HG03045 (cell line): ENCODE results near the gene MAN2A2.
A peak's percentile ranks its signal among the peaks of the same experiment; 100 is the strongest.
"Not testable (repeated sequence)": the region's sequence is repeated elsewhere in the genome, so short reads cannot be mapped to it uniquely, and the experiment has no call there.

Experiments
- ATAC-seq: cut with Tn5 transposase; IDR thresholded peaks from one replicate; pipeline ENCODE4 v1.9.1; 2021; ENCODE audit warnings: mild to moderate bottlenecking, moderate library complexity; ENCODE audit not compliant: unreplicated experiment

Gene MAN2A2

DNA sequence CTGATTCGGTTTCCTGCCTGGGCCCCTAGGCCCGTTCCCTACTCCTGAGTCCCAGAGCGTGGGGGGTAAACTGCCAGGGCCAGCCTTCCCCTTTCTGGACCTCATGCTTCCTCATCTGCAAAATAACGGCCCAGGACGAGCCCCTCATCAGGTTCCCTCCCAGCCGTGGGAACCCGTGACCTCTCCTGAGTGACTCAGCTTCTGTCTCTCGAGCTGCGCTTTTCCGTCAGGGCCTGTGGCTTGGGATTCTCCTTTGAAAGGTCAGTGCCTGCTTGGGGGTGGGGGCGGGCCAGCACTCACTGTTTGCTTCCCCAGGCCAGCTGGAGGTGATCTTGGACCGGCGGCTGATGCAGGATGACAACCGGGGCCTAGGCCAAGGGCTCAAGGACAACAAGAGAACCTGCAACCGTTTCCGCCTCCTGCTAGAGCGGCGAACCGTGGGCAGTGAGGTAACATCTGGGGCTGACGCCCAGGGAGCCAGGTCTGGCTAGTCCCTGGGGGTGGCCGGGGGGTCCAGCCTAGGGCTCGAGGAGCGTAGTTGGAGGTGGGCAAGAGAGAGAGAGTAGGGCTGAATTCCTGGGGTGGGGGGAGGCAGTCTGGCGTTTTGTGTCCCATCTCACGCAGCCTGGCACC is 12.8 kb downstream of the MAN2A2 start:
- no peak for ATAC-seq

DNA sequence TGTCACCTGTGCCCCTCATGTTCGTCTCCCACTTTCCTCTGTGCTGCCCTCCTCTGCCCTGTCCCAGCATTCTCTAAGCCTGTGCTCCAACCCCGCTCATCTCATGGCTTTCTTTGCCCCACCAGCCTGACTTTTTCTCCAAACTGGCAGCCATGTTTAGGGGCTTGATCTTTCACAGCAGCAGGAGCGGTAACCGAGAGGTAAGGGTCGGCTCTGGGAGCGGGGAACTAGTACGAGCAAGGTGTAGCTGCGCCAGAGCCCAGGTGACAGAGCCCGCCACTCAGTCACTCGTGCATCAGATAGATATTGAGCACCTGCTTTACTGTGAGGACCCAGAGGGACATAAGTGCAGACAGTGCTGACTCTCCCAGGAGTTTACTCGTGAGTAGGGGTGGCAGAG is 13.4 kb downstream of the MAN2A2 start:
- no peak for ATAC-seq

DNA sequence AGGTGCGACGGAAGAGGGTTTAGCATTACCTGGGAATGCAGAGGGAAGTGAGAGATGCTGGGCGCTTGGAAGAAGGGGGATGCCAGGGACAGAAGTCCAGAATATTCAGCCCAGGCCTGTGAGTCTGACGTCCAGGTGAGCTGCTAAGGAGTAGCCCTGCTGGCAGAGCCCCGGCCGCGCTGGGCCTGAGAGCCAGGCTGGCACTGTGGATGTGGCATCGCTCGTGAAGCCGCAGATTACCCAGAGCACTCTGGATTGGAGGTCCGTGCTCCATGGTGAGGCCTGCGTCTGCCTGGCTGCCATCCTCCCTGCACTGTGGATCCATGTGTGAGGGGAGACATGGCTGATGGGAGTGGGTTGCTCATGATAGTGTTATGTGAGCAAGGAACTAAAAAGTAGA is 14.5 kb downstream of the MAN2A2 start:
- no peak for ATAC-seq

DNA sequence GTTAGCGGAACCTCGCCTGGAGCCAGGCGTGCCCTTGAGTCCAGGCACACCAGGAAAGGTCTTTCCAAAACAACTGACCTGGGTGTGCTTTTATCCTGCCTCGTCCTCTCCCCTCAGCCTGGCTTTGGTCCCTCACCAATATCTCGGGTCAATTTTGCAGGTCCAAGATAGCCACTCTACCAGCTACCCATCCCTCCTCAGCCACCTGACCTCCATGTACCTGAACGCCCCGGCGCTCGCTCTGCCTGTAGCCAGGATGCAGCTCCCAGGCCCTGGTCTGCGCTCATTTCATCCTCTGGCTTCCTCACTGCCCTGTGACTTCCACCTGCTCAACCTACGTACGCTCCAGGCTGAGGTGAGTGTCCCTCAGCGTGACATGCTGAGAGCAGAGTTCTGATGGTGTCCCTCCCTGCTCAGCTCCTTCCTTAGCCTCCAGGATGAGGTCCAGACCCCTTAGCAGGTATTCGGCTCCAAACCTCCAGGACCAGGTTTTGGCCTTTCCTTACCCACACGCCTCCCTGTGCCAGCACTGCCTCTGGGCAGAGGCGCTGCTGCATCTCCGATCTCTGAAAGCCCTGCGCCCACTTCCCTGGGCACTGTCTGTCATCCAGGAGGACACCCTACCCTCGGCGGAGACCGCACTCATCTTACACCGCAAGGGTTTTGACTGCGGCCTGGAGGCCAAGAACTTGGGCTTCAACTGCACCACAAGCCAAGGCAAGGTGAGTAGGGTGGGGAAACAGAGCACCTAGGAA is 15.1 kb downstream of the MAN2A2 start:
- ATAC-seq = no peak

DNA sequence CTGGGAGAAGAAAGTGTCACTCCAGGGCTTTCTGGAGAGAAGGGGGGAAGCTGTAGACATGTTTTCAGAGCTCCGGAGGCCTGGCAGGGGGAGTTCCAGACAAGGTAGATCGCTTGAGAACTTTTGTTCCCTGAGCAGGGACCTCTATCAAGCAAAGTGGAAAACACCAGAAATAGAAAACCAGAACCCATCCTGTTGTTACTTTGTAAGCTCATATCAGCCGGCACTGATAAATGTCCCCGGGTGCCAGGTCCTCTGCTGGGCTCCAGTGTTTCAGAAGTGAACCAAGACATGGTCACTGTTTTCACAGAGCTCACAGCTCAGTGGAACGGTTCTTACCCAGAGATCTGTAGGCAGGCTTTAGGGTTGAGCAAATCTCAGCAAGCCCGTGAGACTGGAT is 15.7 kb downstream of the MAN2A2 start:
- ATAC-seq = no peak

DNA sequence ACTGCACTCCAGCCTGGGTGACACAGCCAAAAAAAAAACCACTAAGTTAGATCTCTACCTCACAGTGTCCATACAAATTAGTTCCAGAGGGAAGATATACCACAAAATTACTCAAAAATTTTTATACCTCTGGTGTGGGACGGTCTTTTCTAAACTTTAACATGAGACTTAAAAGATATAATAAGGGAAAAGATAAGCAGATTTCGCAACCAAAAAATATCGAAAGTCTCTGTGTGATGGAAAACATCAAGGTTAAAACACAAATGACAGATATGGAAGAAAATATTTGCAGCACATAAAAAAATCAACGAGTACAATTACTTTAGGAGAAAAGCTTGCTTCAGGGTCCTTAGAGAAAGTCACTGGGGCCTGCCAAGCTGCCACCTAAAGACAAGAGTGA is 18.8 kb downstream of the MAN2A2 start:
- ATAC-seq = no peak

DNA sequence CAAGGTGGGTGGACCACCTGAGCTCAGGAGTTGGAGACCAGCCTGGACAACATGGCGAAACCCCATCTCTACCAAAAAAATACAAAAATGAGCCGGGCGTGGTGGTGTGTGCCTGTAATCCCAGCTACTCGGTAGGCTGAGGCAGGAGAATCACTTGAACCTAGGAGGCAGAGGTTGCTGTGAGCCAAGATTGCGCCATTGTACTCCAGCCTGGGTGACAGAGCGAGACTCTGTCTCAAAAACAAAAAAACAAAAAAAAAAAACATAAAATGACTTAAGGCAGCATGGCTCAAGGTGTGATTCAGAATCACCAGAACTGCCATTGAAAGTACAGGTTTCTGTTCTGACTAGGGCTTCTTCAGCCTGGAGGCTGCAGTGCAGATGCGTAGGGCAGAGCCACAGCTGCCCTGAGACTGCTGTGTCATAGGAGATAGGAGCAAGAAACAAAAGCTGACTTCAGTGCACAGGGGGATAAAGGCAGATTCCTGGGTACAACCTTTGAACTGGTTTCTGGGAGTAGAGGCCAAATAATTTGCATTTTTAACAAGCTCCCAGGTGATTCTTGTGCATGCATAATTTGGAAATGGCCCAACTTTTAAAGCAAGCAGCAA is 19.7 kb downstream of the MAN2A2 start:
- ATAC-seq = peak; percentile 78

DNA sequence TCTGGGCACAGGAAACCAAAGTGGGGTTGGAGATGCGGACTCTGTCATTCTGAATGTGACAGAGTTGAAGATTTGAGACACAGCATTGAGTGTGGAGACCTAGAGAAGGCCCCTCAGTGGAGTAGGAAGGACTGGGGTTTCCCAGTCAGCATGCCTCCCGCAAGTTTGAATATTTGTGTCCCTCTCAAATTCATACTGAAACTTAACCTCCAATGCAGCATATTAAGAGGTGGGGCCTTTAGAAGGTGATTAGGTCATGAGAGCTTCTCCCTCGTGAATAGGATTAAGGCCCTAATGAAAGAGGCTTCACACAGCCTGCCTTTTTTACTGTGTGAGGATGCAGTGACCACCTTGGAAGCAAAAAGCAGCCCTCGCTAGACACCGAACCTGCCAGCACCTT is 21.3 kb downstream of the MAN2A2 start:
- peak; percentile 52 for ATAC-seq

DNA sequence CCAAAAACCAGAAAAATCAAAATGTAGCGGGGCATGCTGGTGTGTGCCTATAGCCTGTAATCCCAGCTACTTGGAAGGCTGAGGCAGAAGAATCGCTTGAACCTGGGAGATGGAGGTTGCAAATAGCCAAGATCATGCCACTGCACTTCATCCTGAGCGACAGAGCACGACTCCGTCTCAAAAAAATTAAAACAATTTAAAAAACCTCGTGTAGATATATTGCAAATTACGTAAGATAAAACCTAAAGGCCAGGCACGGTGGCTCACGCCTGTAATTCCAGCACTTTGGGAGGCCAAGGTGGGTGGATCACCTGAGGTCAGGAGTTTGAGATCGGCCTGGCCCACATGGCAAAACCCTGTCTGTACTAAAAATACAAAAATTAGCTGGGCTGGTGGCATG is 23.7 kb downstream of the MAN2A2 start:
- not testable (repeated sequence) for ATAC-seq

DNA sequence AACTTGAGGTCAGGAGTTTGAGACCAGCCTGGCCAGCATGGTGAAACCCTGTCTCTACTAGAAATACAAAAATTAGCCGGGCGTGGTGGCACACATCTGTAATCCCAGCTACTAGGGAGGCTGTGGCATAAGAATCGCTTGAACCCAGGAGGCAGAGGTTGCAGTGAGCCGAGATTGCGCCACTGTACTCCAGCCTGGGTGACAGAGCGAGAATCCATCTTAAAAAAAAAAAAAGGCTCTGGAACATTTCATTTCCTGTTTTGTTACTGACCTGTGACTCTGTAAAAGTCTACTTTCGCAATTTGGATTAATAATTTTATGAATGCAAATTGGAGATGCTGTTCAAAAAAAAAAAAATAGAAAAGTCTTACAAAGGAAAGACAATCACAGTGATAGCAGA is 25.0 kb downstream of the MAN2A2 start:
- not testable (repeated sequence) for ATAC-seq

DNA sequence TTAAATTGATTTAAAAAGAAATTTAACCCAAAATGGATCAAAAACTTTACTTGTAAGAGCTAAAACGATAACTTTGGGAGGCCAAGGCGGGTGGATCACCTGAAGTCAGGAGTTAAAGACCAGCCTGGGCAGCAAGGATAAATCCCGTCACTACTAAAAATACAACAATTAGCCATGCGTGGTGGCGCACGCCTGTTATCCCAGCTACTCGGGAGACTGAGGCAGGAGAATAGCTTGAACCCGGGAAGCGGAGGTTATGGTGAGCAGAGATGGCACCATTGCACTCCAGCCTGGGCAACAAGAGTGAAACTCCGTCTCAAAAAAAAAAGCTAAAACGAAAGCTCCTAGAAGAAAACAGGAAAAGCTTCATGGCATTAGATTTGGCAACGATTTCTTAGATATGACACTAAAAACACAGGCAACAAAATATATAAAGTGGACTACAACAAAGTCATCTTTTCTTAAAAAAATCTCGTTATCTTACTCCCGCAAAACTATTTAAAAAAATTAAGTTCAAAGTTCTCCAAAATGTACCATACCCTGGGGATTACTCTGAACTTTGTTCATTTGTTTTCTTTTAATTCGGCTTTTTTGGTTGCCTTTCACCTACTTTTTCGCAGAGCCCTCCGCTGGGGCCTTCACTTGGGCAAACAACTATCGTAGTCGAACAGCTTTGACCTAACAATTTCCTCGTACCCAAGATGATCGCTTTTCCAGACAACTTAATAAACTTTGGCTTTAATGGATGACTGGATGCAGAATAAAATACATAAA is 26.3 kb downstream of the MAN2A2 start:
- no peak for ATAC-seq

DNA sequence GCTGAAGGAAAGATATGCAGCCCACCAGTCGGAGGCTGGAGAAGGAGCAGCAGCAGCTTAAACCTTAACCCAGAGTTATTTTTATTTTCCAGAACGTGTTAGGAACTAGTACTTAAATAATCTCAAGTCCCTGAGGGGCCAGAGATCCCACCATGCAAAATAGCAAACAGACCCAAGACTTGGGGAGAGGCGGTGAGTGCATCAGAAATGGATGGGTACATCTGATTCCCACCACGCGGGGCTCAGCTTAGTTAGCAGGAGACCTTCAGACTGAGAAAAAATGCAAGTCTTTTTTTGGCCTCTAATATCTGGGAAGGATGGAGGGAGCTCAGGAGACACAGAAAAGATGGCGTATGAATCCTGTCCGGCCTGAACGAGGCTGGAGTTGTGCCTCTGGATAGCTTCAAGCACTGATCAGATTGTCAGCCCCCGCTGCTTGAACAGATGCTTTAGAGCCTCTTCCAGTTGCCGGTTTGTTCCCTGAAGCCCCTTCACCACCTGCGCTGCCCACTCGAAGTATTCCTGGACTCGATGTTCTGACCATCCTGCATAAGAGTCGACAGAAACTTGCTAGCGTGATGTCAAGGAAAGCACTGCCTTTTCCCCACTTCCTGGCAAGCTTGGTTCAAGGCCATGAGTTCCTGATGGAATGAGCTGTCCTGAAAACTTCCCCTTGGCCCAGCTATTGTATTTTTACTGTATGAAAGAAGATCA is 27.9 kb downstream of the MAN2A2 start:
- no peak for ATAC-seq

DNA sequence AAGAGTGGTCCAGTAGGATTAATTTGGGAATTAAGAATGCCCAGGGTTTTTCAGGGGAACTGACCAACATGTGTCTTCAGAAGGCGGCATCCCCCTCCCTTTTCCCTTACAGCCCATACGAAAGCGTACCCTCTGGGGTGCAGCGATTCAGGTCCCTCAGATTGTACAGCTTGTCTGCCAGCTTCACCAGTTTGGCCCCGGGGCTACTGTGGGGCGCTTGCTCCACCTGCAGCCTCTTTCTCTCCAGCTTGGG is 28.4 kb downstream of the MAN2A2 start:
- ATAC-seq = no peak

DNA sequence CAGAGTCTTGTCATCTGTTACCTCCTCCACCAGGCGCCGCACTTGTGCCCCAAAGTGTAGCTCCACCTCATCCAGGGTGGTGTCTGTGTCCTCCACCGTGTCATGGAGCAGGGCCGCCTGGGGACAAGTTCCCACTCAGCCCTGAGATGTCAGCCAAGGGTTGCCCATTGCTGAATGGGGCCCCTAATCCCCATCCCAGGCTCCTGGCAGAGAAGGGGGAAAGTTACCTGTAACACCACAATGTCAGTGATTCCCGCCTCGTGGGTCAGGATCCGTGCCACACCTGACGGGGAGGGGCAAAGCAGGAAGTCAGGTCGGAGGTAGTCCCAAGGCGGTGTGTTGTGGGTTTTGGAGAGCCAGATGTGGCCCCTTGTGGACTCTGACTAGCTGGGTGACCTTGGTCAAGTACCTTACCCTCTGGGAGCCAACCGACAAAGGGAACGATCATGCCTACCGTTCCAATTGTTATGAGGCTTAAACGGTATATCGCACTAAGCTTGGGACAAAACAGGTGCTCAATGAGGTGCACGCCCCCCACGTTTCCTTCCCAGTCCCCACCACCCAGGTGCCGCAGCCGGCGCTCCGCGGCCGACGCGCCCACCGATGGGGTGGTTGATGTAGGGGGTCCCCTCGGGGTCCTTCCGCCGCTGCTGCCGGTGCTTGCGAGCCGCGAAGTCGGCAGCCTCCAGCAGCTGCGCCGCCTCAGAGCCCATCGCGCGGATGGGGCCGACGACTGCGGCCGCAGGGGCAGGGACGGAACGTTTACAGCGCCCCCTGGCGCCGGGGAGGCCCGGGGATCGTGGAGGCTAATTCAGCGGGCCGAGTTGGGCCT is 28.9 kb downstream of the MAN2A2 start, which contains the start of gene HDDC3:
HDDC3 (minus strand) TSS at position 722 of the 832 bp plus-strand sequence; CDS start at position 713, 9 bp downstream.
- peak; percentile 49 for ATAC-seq

DNA sequence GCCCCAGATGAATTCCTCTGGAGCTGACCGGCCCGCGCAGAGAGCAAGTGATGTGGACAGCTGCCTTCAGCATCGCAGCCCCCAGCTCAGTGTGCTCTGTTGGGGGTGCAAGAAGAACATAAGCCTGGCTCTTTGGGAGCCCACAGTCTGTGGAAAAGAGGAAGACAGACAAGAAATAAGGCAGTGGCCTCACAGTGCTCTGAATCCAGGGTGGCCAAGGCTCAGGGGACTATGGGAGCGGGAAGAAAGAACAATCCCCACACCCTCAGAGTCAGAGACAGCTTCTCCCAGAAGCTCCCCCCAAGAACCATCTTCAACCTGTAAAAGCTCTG is 29.5 kb downstream of the MAN2A2 start:
- ATAC-seq = no peak

DNA sequence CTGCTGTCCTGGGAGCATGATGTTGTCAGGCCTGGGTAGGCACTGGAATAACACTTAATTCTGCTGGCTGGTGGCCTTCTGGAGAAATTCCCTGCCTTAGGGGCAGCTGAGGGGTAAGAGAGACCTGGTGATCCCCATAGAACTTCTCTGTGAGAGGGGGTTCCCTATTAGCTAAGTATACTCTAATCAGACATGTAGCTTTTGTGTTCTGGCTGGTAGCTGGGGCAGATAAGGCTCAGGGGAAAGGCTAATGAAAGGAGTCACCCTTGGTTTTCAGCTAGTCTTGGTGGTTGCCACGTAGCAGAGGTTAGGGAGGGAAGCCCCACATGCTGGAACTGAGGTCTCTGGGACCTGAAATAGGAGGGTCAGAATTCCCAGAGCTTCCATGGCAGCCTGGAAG is 30.2 kb downstream of the MAN2A2 start:
- no peak for ATAC-seq

DNA sequence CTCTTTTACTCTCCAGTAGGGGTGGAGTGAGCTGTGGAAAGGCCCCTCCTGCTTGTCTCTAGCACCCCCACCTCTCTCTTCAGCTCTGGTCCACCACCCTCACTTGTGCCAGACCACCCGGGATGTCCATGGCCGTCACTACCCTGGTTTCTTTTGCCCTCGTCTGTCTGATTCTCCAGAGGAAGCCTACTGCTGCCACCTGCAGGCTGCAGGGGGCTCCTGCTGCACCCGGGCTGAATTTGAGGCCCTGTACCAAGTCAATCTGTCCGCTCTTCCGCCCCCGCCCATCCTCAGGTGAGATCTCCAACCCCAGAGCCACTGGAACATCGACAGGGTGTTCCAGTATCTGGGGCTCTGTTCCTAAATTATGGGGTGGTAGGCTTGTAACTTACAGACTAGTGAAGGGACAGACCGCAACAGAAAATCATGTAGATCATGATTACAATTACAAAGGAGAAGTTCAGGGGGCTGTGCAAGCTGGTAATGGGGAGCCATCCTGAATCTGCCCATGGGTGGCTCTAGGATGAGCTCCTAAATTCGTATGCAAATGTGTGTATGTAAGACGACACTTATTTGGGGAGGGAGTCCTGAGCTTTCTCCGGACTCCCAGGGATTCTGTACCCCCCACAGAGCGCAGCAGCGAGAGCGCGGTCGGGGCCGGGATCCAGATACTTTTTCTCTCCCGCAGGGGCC is 31.3 kb downstream of the MAN2A2 start:
- ATAC-seq = peak; percentile 27

DNA sequence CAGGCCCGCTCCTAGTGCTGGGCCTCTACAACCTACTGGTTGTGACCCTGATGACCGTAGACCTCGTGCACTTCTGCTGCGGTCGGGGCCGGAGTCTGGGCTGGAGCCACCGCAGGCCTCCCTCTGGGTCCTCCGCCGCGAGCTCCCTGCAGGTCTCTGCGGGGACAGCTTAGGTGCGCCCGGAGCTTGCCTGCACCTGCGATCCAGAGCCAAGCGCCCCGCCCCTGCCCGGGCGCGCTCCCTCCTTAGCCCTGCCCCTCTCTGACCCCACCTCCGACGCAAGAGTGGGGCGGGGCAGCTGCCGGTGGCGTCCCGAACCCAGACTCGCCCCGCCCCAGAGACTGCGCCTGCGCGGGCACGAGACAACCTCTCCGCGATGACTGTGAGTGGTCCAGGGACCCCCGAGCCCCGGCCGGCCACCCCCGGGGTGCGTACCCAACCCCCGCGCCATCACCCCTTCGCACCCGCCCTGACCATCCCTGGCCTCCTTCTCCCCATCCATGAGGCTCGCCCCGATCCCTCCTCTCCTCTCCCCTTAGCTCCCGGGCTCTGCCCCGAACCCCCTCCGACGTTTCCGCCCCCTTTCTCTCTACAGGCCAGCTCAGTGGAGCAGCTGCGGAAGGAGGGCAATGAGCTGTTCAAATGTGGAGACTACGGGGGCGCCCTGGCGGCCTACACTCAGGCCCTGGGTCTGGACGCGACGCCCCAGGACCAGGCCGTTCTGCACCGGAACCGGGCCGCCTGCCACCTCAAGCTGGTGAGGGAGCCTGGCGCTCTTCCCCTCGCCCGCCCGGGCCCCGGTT is 32.0 kb downstream of the MAN2A2 start, which contains the start of gene UNC45A:
UNC45A (plus strand) TSS at position 337 of the 803 bp plus-strand sequence; CDS start at position 377, 40 bp downstream.
- peak; percentile 63 for ATAC-seq

DNA sequence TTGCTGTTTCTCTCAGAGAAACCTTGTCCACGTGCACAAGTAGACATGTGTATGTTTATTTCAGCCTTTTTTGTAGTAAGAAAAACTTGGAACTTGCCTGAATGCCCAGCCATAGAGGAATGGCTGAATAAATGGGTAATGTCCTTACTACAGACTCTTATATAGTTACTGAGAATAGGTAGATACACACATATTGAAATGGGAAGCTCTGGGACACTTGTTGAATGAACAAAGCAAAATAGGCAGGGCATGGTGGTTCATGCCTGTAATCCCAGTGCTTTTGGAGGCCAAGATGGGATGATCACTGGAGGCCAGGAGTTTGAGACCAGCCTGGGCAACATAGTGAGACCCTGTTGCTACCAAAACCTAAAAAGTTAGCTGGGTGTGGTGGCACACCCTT is 33.7 kb downstream of the MAN2A2 start:
- no peak for ATAC-seq
